ENCODE data around the gene ADAM11.

The ADAM11 gene

GRCh38 chr17:44776628-44777393 is 18.0 kb downstream of the ADAM11 start:
- DNase-seq: no peak

- no peak for DNase-seq
These were observed 18.9 kb downstream of the ADAM11 start for GRCh38 chr17:44777394-44778348.

GRCh38 chr17:44778656-44779210 is 19.9 kb downstream of the ADAM11 start:
- DNase-seq: no peak

GRCh38 chr17:44779211-44780025 is 20.6 kb downstream of the ADAM11 start:
- peak; percentile 82 for DNase-seq

- DNase-seq: no peak
These were observed 21.4 kb downstream of the ADAM11 start for GRCh38 chr17:44780161-44780560.

- no peak for DNase-seq
These were observed 22.2 kb downstream of the ADAM11 start for GRCh38 chr17:44780845-44781480.

GRCh38 chr17:44781551-44782325 is 22.9 kb downstream of the ADAM11 start:
- DNase-seq: no peak

GRCh38 chr17:44782326-44782850 is 23.6 kb downstream of the ADAM11 start:
- no peak for DNase-seq

GRCh38 chr17:44785921-44786320 is 27.1 kb downstream of the ADAM11 start:
- DNase-seq: no peak

GRCh38 chr17:44786551-44787081 is 27.8 kb downstream of the ADAM11 start:
- DNase-seq: no peak

GRCh38 chr17:44787271-44787940 is 28.6 kb downstream of the ADAM11 start:
- DNase-seq: no peak

- DNase-seq: no peak
These were observed 29.4 kb downstream of the ADAM11 start for GRCh38 chr17:44788139-44788538.

- DNase-seq: no peak
These were observed 33.5 kb downstream of the ADAM11 start for GRCh38 chr17:44792276-44792675.

- DNase-seq: no peak
These were observed 35.4 kb downstream of the ADAM11 start for GRCh38 chr17:44793885-44794842.

- DNase-seq: no peak
These were observed 36.1 kb downstream of the ADAM11 start for GRCh38 chr17:44794851-44795413.

GRCh38 chr17:44795421-44795820 is 36.6 kb downstream of the ADAM11 start:
- no peak for DNase-seq

GRCh38 chr17:44795928-44796327 is 37.1 kb downstream of the ADAM11 start:
- no peak for DNase-seq

- DNase-seq: no peak
These were observed 37.9 kb downstream of the ADAM11 start for GRCh38 chr17:44796731-44797130.

GRCh38 chr17:44797802-44798201 is 39.0 kb downstream of the ADAM11 start:
- no peak for DNase-seq

All from activated CD4-positive, alpha-beta T cell treated with anti-CD3 and anti-CD28 coated beads, Interleukin-2, amount 50 U/mL, for 16 hours (primary cell).